HEK293T (cell line): ENCODE results near the gene ERCC6L2.

Experiments used
- BHLHE40 ChIP-seq: fragments of 450-650 bp; IDR thresholded peaks from 2 replicates; pipeline ENCODE4 v1.6.1; 2016; ENCODE audit warnings: mild to moderate bottlenecking, moderate library complexity, borderline replicate concordance
- FOXA1 ChIP-seq: fragments of 450-650 bp; IDR thresholded peaks from 2 replicates; pipeline ENCODE4 v1.6.1; 2016; ENCODE audit warnings: mild to moderate bottlenecking
- LEF1 ChIP-seq: fragments of 450-650 bp; IDR thresholded peaks from 2 replicates; pipeline ENCODE4 v1.6.1; 2017; ENCODE audit warnings: mild to moderate bottlenecking, borderline replicate concordance
- NFRKB ChIP-seq: fragments of 450-650 bp; IDR thresholded peaks from 2 replicates; pipeline ENCODE4 v1.6.1; 2016; ENCODE audit warnings: mild to moderate bottlenecking, moderate library complexity
- PKNOX1 ChIP-seq: fragments of 450-650 bp; IDR thresholded peaks from 2 replicates; pipeline ENCODE4 v1.6.1; 2016
- SP1 ChIP-seq: fragments of 450-650 bp; IDR thresholded peaks from 2 replicates; pipeline ENCODE4 v1.6.1; 2017
- SUZ12 ChIP-seq: fragments of 450-650 bp; IDR thresholded peaks from 2 replicates; pipeline ENCODE4 v1.6.1; 2016; ENCODE audit warnings: mild to moderate bottlenecking

GRCh38 chr9:95890594-95890993 is 15.1 kb downstream of the ERCC6L2 start:
- no peak for TF ChIP-seq PKNOX1
- TF ChIP-seq LEF1 = no peak
- TF ChIP-seq FOXA1 = no peak
- no peak for TF ChIP-seq SUZ12
- TF ChIP-seq NFRKB = no peak
- no peak for TF ChIP-seq BHLHE40
- no peak for TF ChIP-seq SP1
